ENCODE results near the gene CACNB1. TPM values are rescaled to one million over a fixed set of nuclear protein-coding genes. Genes with fewer than 3 reads are reported as not detected.

CACNB1 gene
- total RNA-seq, 2 experiments from 2014 or later: 14.9 to 15.5 TPM

DNA sequence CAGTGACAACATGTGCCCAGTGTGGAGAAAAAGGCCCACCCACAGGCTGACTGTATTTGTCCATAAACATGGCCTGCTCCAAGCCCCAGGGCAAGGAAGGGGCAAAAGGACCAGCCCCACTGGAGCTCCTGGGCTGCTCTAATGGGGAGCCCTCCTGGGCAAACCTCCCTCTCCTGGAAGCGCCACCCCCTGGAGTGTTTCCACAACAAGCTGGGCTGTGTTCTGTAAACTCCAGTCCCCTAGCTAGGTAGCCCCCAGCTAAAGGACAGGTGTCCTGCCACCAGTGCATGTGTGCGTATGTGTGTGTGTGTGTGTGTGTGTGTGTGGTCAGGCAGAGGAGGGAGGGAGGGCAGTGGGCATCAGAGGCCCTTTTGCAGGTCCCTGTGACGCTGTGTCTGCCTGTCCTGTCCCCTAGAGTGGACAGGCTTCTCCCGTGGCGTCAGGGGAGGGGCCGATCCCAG is 39.5 kb upstream of the CACNB1 start:
- Mint-ChIP-seq H3K4me3 (no peak overlapping the region), H3K9me3 (no peaks in the 10 kb centered on the region), H3K27me3 (peaks cover 5% of the 10 kb centered on the region), H3K4me1 (ENCODE audit: low read depth) (peaks cover 38% of the 10 kb centered on the region), H3K27ac (peak overlapping the region; percentile 91), H3K36me3 (ENCODE audit: low read depth) (no peaks in the 10 kb centered on the region)
- intact Hi-C loops (cut with DNase I, micrococcal nuclease): loop anchor here (10.0 kb wide), 2 partner anchors 162 to 252 kb away; no protein-coding TSS in a partner anchor
- DNase-seq: no peak
- peak overlapping the region in 1 of 2 donors; percentile 16 for H3K27ac ChIP-seq (ENCODE audit: low read depth in 1 of 2, low read length in 2 of 2)
- TF ChIP-seq CTCF (IDR thresholded peaks at IDR 0.05): no peak
- POLR2A ChIA-PET: interaction anchor here (3.6 kb wide), 1 partner anchor 37 kb away, joined by 47 read pairs; the partner anchor contains the start of gene RPL19
- H3K4me3 ChIP-seq (ENCODE audit: low read length): no peak overlapping the region
- no peaks in the 10 kb centered on the region for H3K27me3 ChIP-seq (ENCODE audit: control insufficient read depth in 1 of 2, insufficient read depth in 2 of 2, low read length in 2 of 2)
- no peak for ATAC-seq (ENCODE audit: poor library complexity)
- CTCF ChIA-PET: interaction anchor here (1.2 to 6.7 kb wide), 4 partner anchors 8 to 253 kb away, joined by 3 to 62 read pairs (median 32); no protein-coding TSS in a partner anchor
- H3K9me3 ChIP-seq (ENCODE audit: control insufficient read depth in 1 of 2, insufficient read depth in 1 of 2, low read length in 2 of 2): no peaks in the 10 kb centered on the region
- no peaks in the 10 kb centered on the region for H3K36me3 ChIP-seq (ENCODE audit: insufficient read depth, low read length)
- H3K4me1 ChIP-seq (ENCODE audit: insufficient read depth, low read length): peaks cover 50% of the 10 kb centered on the region

DNA sequence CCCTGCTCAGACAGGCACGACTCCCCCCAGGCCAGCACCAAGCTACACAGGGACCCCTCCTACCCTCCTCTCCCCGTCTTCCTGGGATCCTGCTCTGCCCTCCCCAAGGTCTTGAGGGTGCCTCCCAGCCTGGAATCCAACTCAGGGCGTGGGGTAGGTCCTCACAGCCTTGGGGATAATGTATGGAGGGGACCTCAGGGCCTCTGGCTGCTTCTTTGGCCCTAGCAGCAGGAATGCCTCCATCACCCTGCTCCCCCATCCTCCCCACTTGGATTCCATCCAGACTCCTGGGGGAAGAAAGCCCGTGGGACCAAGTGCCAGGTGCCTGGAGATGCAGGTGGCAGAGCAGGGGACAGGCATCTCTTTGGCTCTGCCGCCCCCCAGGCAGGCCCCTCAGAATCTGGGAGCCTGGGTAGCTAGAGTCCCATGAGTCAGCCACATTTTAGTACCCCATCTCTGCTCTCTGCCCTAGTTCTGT is 39.0 kb upstream of the CACNB1 start:
- ATAC-seq (ENCODE audit: poor library complexity) (no peak), DNase-seq (no peak)
- Histone ChIP-seq H3K4me3 (ENCODE audit: low read length) (no peak overlapping the region), H3K27me3 (ENCODE audit: control insufficient read depth in 1 of 2, insufficient read depth in 2 of 2, low read length in 2 of 2) (no peaks in the 10 kb centered on the region), H3K27ac (ENCODE audit: low read depth in 1 of 2, low read length in 2 of 2) (no peak overlapping the region), H3K9me3 (ENCODE audit: control insufficient read depth in 1 of 2, insufficient read depth in 1 of 2, low read length in 2 of 2) (peaks cover 0 to under 1% of the 10 kb centered on the region in 2 experiments), H3K36me3 (ENCODE audit: insufficient read depth, low read length) (no peaks in the 10 kb centered on the region), H3K4me1 (ENCODE audit: insufficient read depth, low read length) (peaks cover 55% of the 10 kb centered on the region)
- Mint-ChIP-seq H3K36me3 (ENCODE audit: low read depth) (no peaks in the 10 kb centered on the region), H3K27me3 (peaks cover 10% of the 10 kb centered on the region), H3K27ac (peak overlapping the region; percentile 31), H3K4me1 (ENCODE audit: low read depth) (peaks cover 43% of the 10 kb centered on the region), H3K4me3 (no peak overlapping the region), H3K9me3 (no peaks in the 10 kb centered on the region)
- CTCF ChIA-PET: interaction anchor here (0.7 to 6.7 kb wide), 8 partner anchors 8 to 253 kb away, joined by 3 to 62 read pairs (median 8); partner anchors contain the start of gene RPL19
- no peak for TF ChIP-seq CTCF (IDR thresholded peaks at IDR 0.05)
- intact Hi-C loops (cut with DNase I, micrococcal nuclease): loop anchor here (10.0 kb wide), 2 partner anchors 162 to 252 kb away; no protein-coding TSS in a partner anchor
- POLR2A ChIA-PET: interaction anchor here (1.0 to 3.6 kb wide), 2 partner anchors 8 to 37 kb away, joined by 3 to 47 read pairs; partner anchors contain the start of gene RPL19

- Histone ChIP-seq H3K36me3 (ENCODE audit: insufficient read depth, low read length) (no peaks in the 10 kb centered on the region), H3K4me3 (ENCODE audit: low read length) (no peak overlapping the region), H3K4me1 (ENCODE audit: insufficient read depth, low read length) (peaks cover 56% of the 10 kb centered on the region), H3K27me3 (ENCODE audit: control insufficient read depth in 1 of 2, insufficient read depth in 2 of 2, low read length in 2 of 2) (peaks cover 0 to 4% of the 10 kb centered on the region in 2 experiments), H3K9me3 (ENCODE audit: control insufficient read depth in 1 of 2, insufficient read depth in 1 of 2, low read length in 2 of 2) (peaks cover 0 to 7% of the 10 kb centered on the region in 2 experiments), H3K27ac (ENCODE audit: low read depth in 1 of 2, low read length in 2 of 2) (no peak overlapping the region)
- intact Hi-C loops (cut with DNase I, micrococcal nuclease): loop anchor here (10.0 kb wide), 2 partner anchors 161 to 251 kb away; no protein-coding TSS in a partner anchor
- no peaks in the 10 kb centered on the region for H3K9me3 Mint-ChIP-seq
- H3K27ac Mint-ChIP-seq: peak overlapping the region; percentile 31
- POLR2A ChIA-PET: interaction anchor here (0.7 to 3.6 kb wide), 3 partner anchors 9 to 36 kb away, joined by 3 to 47 read pairs (median 3); partner anchors contain the start of gene RPL19
- peak; percentile 63 for TF ChIP-seq CTCF (IDR thresholded peaks at IDR 0.05)
- peaks cover 44% of the 10 kb centered on the region for H3K4me1 Mint-ChIP-seq (ENCODE audit: low read depth)
- DNase-seq (peak in 9 of 14 experiments; percentile 23 to 80 (median 47)), ATAC-seq (ENCODE audit: poor library complexity) (peak; percentile 45)
- CTCF ChIA-PET: interaction anchor here (0.7 to 6.7 kb wide), 9 partner anchors 9 to 252 kb away, joined by 3 to 62 read pairs (median 7); partner anchors contain the start of gene RPL19
- peaks cover 14% of the 10 kb centered on the region for H3K27me3 Mint-ChIP-seq
- H3K36me3 Mint-ChIP-seq (ENCODE audit: low read depth): no peaks in the 10 kb centered on the region
- H3K4me3 Mint-ChIP-seq: no peak overlapping the region
These were observed 38.3 kb upstream of the CACNB1 start for GRCh38 chr17:39235555-39236449.

All from CD4-positive, alpha-beta T cell (primary cell).